D721Med (cell line): Measurements from ENCODE around the gene SLC6A6.

Experiments
- DNase-seq: peaks from one replicate; pipeline ENCODE4 v3.0.0; 2011; ENCODE audit warnings: low spot score; ENCODE audit not compliant: insufficient read length
- FAIRE-seq: peaks from 2 replicates; lab custom pipeline; 2011; peaks lifted over from hg19 to GRCh38; lab: Jason Lieb, UNC
- TF ChIP-seq, protein P1 (sequence below): IDR thresholded peaks from 2 replicates; pipeline ENCODE4 v1.5.1; 2012; ENCODE audit warnings: mild to moderate bottlenecking, control low read depth; ENCODE audit not compliant: insufficient read depth; ENCODE audit errors: missing control alignments

Gene SLC6A6

DNA sequence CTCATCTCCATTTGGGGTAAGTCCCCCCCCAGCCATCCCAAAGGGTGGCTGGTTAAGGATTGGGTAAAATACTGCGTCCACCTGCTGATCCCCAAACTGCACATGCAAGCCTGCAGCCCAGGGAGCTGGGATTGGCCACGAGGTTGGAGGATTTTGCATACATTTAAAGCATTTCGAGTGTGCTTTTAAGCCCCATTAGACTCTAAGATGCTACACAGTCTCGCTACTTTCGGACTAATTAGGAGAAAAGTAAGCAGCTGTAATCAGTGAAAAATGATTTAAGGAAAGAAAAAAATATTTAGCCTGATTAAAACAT, 23.9 kb downstream of the SLC6A6 start:
- DNase-seq (peak; percentile 41), FAIRE-seq (no peak)
- TF ChIP-seq, protein P1, sequence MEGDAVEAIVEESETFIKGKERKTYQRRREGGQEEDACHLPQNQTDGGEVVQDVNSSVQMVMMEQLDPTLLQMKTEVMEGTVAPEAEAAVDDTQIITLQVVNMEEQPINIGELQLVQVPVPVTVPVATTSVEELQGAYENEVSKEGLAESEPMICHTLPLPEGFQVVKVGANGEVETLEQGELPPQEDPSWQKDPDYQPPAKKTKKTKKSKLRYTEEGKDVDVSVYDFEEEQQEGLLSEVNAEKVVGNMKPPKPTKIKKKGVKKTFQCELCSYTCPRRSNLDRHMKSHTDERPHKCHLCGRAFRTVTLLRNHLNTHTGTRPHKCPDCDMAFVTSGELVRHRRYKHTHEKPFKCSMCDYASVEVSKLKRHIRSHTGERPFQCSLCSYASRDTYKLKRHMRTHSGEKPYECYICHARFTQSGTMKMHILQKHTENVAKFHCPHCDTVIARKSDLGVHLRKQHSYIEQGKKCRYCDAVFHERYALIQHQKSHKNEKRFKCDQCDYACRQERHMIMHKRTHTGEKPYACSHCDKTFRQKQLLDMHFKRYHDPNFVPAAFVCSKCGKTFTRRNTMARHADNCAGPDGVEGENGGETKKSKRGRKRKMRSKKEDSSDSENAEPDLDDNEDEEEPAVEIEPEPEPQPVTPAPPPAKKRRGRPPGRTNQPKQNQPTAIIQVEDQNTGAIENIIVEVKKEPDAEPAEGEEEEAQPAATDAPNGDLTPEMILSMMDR: no peak

DNA sequence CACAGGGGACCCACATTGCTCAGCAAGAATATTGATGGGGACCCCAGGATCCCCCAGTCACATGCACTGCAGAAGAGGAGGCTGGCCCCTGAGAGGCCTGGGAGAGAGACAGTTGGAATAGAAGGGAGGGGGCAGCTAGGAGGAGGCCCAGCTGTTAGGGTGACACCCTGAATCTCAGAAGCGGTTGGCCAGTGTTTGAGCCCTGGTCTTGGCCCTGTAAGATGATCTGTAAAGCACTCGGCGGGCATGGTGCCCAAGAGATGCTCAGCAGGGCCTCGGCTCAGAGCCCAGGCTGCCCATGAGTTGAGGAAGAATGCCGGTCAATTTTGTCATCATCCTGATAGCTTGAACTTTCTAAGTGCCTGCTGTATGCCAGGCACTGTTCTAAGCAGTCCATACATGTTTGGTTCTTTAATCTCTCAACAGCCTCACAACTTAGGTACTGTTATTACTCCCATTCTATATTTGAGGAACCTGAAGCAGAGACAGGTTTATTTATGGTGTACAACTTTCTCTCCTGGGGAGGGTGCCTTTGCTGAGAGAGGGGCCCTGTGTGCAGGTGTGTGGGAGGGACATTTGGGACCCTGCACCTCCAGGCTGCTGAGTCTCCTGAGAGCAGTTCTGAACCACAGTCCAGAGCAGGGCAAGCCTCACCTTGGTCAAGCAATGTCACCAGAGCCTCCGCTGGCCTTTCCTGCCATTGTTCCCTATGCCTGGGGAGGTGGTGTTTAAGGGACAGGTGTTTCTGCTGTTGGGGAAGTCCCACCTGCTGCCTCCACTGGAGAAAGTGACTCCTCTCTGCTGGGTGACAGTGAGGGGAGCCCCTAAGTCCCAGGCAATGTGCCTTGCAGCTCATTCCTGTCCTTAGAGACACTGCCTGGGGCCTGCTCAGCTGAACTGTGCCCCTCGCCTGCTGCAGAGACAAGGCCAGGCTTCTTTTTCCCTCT, 26.0 kb downstream of the SLC6A6 start:
- DNase-seq (no peak), FAIRE-seq (no peak)

GRCh38 chr3:14429237-14429636, 26.8 kb downstream of the SLC6A6 start:
- no peak for DNase-seq
- no peak for FAIRE-seq
- TF ChIP-seq, protein P1: no peak

More for the DNA sequence above, 26.0 kb downstream of the SLC6A6 start:
- TF ChIP-seq, protein P1: no peak

DNA sequence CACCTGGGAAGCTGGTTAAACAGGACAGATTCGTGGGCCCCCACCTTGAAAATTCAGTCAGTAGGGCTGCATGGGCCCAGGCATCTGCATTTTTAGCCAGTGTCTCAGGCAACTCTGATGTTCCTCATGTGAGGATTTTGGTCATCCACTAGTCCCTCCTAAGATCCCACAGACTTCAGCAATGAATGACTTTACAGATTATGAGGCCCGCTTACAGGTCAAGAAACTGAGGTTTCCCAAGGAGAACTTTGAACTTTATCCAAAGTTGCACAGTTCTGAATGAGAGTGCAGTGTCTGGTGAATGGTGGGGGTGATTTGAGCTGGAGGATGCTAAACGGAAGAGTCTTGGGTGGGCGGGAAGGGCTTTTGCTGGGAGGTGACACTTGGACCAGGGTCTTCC, 27.2 kb downstream of the SLC6A6 start:
- FAIRE-seq: no peak
- no peak for DNase-seq

DNA sequence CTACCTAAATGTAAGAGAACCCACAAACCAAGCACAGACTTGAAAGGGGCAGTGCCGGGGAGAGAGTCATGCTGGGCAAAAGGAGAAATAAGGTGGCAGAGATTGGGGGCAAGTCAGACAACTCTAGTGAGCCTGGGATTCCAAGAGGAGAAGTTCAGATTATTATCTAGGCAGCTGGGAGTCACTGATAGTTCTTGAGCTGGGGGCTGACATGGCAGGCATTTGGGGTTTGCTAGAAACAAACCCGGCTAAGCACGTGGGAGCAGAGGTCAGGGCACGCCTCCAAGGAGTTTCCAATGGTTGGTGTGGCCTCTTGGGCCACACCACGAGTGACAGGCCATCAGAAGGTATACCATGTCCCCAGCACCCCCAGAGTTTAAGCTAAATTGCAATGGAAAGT, 27.6 kb downstream of the SLC6A6 start:
- no peak for DNase-seq
- no peak for FAIRE-seq
- TF ChIP-seq, protein P1: no peak

More for the DNA sequence above, 27.2 kb downstream of the SLC6A6 start:
- TF ChIP-seq, protein P1: no peak

- TF ChIP-seq, protein P1: no peak
- DNase-seq: no peak
- no peak for FAIRE-seq
Observed at GRCh38 chr3:14430706-14431451, 28.5 kb downstream of the SLC6A6 start.

- TF ChIP-seq, protein P1: no peak
- FAIRE-seq: no peak
- DNase-seq: no peak
Observed at GRCh38 chr3:14431452-14431916, 29.1 kb downstream of the SLC6A6 start.
